HG03025 (cell line): ENCODE measurements around the gene PRKCA.
"Not testable (repeated sequence)": the region's sequence is repeated elsewhere in the genome, so short reads cannot be mapped to it uniquely, and the experiment has no call there.

Experiments
- ATAC-seq: cut with Tn5 transposase; IDR thresholded peaks from one replicate; pipeline ENCODE4 v1.9.1; 2021; ENCODE audit warnings: mild to moderate bottlenecking, moderate library complexity; ENCODE audit not compliant: unreplicated experiment, low FRiP score

The PRKCA gene

DNA sequence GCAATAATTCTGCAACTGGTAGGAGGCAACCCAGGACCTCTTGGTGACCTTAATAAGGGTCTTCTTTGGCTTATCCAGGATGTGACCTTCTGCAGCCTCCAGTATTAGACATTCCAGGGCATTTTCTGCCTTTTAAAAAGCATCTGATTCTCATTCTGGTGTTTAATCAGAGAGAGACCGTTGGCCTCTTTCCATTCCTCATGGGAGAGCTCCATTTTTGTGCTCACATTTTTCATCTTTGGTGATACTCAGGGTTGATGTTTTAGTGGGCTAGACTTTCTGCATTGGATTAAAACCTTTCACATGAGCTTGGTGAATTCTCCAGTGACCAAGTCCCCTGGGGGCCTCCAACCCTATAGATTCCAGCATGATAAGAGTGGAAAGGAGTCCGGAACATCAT is 382.3 kb downstream of the PRKCA start:
- no peak for ATAC-seq

DNA sequence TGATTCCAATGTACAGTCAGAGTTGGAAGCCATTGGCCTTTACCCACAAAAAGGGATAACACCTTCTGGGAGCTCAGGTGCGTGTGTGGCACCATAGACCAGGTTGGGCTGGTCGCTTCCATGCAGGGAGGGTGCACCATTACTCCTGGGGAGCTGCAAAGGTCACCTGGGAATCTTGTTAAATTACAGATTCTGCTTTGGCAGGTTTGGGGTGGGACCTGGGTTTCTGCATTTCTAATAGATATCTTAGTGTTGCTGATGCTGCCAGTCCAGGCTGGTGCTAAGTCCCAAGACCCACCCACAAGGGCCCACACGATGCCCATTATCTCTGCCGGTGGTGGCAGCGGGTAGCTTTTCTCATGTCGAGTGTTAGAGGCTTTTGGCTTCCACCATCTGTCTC is 384.2 kb downstream of the PRKCA start:
- no peak for ATAC-seq

GRCh38 chr17:66687570-66688284 is 385.3 kb downstream of the PRKCA start:
- ATAC-seq = no peak

- no peak for ATAC-seq
Measured at GRCh38 chr17:66689221-66689620, 386.8 kb downstream of the PRKCA start.

DNA sequence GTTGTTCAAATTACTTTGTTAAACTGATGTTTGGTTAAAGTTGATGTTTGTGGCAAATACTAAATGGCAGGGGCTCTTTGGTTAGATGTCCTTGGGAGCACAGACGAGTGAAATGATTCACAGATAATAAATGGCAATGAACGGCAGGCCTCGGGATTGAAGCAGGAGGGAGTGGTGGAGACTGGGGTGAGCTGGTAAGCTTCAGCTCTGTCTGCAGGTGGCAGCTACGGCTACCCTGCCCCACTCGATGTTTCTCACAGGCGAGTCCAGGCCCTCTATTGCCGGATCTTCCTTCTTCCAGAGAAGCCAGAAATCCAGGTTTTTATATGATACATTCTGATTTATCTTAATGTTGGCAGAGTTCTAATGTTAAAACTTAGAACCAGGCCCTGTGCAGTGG is 387.8 kb downstream of the PRKCA start:
- ATAC-seq = no peak

DNA sequence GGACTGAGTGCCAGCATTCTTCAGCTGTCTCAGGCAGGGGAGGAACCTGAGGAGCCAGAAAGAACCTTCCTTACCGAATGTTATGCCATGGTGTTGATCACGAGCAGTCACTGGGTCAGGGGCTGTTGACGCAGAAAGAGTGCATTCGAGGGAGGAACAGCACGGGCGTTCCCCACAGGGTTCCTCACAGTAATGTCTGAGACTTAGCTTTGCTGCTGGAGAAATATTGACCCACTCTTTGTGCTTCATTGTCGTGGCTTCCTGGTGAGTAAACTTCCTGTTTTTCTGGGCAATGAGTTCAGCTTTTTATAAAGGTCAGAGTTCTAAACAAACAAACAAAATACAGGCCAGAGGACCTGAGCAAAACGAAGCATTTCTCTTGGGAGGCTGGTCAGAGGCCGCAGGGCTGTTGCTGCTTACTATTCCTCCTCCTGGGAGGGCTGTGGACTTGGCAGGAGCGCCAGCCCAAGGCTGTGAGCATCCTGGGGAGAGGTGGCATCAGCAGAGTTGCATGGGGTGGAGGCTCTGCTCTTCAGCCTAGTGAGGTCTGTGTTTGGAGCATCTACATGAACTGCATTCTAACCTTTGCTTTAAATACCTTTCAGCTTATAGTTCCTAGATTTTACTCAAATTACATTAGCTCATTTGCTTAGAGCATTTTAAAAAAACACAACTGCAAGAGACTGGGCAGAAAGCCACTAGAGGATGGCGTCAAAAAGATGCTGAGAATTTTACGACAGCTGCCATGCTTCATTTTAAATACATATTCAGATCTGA is 389.4 kb downstream of the PRKCA start:
- ATAC-seq = no peak

DNA sequence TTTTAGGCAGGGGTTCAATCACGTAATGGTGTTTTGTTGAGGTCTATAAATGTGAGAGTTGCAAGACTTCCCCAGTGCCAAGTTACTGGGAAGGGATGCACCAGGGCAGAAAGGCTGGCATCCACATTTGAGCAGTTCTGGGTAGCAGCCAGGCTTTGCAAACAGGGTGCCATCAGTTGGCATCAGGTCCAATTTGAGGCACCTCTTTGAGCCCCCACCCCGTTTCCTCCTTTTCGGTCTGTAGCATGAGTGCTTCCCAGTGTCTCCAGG is 389.9 kb downstream of the PRKCA start:
- ATAC-seq = no peak

- ATAC-seq = no peak
Measured at GRCh38 chr17:66695098-66695497, 392.7 kb downstream of the PRKCA start.

- no peak for ATAC-seq
Measured at GRCh38 chr17:66698270-66698669, 395.9 kb downstream of the PRKCA start.

DNA sequence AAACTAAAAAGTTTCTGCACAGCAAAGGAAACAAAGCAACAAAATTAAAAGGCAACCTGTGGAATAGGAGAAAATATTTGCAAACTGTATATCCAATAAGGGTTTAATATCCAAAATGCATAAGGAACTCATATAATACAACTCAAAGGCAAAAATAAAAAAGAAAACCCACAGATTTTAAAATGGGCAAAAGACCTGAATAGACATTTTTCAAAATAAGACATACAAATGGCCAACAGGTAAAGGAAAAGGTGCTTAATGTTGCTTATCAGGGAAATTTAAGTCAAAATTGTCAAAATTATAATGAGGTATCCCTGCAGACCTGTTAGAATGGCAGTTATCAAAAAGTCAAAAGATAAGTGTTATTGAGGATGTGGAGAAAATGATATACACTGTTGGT is 399.0 kb downstream of the PRKCA start:
- no peak for ATAC-seq

DNA sequence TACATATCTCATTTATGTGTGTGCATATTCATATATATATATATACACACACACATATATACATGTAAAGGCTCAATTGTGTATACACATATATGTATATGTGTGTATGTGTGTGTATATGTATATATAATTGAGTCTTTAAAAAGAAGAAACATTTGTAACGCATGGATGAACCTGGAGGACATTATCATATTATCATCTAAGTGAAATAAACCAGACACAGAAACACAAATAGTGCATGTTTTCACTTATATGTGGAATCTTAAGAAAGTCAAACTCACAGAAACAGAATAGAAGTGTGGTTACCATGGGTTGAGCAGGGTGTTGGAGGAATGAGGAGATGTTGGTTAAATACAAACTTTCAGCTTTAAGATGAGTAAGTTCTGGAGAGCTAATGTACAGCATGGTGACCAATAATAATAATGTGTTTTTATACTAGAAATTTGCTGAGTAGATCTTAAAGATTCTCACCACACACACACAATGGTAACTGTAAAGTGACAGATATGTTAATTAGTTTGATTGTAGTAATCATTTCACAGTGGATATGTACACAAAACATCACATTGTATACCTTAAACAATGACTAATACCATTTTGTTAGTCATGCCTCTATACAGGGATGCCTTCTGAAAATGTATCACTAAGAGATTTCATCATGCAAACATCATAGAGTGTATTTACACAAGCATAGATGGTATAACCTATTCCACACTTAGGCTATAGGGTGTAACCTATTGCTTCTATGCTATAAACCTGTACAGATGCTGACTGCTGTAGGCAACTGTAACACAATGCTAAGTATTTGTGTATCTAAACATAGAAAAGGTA is 399.9 kb downstream of the PRKCA start:
- no peak for ATAC-seq

DNA sequence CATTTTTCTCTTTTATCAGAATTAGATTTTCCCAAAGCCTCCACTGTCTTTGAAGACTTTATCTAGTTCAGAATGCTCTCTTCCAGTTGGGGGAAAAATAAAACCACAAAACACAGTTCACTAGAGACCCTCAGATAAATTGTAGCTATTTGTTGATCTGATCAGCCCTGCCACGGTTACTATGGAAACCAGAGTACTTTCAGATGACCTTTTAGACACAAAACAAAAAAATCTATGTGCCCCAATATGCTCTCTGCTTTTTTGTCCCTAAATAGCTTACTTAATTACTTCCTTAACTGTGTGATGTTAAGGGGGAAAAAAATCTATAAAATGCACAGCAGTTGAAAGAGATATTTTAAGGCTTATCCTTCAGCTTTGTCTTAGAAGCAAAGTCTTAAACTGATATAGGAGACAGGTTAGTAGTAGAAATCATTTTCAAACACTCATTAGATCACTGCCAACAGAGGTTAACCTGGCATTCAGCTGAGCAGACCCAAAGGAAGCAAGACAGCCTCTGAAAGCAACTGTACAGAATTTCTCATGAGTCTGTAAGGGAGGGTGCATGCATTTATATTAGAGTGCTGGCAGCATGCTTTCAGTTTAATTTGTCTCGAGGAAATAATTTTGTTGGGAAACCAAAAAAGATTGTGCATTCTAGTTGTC is 402.6 kb downstream of the PRKCA start:
- no peak for ATAC-seq

DNA sequence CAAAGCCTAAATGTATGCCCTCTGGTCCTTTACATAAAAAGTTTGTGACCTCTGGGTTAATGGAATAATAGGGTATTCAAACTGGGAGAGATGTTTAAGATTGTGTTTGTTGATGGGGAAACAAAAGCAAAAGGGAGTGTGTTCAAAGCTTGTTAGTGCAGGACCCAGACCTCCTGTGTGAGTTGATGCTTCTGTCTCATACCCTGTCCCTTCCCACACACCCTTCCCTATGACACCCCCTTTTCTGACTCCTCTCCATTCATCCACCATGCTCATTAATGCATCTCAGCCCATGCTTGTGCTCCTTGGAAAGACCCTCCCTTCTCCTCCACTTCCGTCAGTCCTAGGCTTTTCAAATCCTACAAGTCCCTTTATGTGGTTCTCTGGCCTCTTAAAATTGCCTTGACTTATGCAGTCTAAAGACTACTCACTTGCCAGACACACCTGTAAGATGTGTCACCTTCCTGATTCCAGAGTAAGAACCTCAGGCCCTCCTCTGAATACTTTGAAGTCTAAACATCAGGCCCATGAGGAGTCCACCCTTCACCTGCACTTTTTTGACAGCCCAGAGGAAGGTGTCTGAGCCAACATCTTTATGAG is 404.5 kb downstream of the PRKCA start:
- ATAC-seq = no peak

DNA sequence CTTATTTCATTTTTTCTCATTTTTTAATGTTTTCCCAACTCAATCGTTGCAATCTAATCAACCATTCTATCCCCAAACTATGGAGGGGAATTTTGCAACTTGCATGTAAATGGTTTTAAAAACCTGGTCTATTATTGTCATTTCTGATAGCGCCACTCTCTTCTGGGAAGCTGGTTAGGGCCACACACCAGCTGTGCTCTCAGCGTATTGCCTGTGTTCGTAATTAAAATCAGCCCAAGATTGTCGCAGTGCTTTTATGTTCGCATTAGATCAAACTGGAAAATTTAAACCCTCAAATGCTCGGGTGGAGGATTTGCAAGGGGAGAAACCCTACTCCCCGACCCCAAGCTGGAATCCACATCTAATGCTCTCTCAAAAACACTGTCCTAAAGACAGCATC is 409.0 kb downstream of the PRKCA start:
- no peak for ATAC-seq

- no peak for ATAC-seq
Measured at GRCh38 chr17:66711881-66712321, 409.5 kb downstream of the PRKCA start.

DNA sequence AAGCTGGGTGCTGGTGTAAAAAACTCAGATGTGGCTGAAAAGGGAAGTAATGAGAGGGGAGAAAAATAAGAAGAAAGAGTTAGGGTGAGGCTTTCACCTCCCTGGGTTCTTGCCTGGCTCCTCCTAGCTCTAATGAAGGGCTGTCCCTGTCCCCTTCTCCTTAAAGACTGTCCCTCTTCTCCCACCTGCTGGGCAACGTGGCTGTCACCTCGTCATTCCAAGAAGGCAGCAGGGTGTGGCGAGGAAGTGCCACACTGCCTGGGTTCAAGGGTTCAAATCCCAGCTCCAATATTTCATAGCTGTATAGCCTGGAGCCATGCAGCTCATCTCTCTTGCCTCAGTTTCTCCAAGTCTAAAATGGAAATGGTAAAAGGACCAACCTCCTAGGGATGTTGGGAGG is 410.0 kb downstream of the PRKCA start:
- no peak for ATAC-seq

DNA sequence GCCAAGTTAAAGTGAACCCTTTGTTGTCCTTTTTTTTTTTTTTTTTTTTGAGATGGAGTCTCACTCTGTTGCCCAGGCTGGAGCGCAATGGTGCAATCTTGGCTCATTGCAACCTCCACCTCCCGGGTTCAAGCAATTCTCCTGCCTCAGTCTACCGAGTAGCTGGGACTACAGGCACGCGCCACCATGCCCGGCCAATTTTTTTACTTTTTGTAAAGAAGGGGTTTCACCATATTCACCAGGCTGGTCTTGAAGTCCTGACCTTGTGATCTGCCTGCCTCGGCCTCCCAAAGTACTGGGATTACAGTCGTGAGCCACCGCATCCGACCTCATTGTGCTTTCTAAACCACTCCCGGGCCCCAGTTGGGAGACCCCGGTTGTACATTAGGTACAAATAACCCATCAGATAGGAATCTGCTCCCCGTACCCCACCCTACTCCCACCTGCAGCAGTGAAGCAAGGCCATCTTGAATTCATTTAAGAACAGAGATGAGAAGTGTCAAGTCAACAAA is 410.7 kb downstream of the PRKCA start:
- ATAC-seq = not testable (repeated sequence)

DNA sequence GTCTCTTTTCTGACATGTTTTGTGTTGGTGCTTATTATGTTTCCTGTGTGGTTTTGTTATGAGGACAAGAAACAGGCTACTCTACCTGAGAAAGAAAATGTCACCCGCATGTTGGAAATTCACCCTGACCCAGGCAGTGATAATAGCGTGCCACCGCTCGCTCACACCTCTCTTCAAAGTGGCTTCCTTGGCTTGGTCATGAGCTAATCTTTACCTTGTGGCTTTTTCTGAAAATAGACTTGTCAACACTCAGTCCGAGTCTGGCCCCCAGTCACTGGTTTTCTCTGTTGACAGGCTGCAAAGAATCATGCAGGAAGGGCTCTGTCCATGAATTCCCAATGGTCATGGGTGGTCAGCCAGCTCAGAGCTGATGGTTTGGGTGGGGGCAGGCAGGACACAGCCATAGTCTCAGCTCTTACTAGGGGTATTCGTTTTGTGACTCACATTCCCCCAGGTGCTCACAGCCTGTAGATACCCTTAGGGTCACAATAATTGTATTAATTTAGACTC is 411.2 kb downstream of the PRKCA start:
- ATAC-seq = no peak

GRCh38 chr17:66714046-66715023 is 411.9 kb downstream of the PRKCA start:
- ATAC-seq = no peak
